Spinal cord (tissue), 10 donors: Measurements from ENCODE around the gene DENND2A. TPM values are rescaled to one million over a fixed set of nuclear protein-coding genes. Genes with fewer than 3 reads are reported as not detected.
"Not testable (repeated sequence)": the region's sequence is repeated elsewhere in the genome, so short reads cannot be mapped to it uniquely, and the experiment has no call there.

Experiments
- DNase-seq, 6 donors: peaks; one replicate each; pipeline versions ENCODE4 v3.0.0 to v3.0.0-alpha.2; 2013 to 2015; ENCODE audit warnings: low spot score in 6 of 6, low read depth in 4 of 6
- H3K27ac ChIP-seq: one replicate; pipeline ENCODE4 v1.5.1; 2013; ENCODE audit warnings: low read depth, low read length, control low read depth
- H3K27me3 ChIP-seq: one replicate; pipeline ENCODE4 v1.6.1; 2013; ENCODE audit warnings: low read length; ENCODE audit not compliant: control insufficient read depth, insufficient read depth
- H3K36me3 ChIP-seq: one replicate; pipeline ENCODE4 v1.6.1; 2013; ENCODE audit warnings: low read length; ENCODE audit not compliant: control insufficient read depth, insufficient read depth
- H3K4me1 ChIP-seq: one replicate; pipeline ENCODE4 v1.6.1; 2013; ENCODE audit warnings: low read length; ENCODE audit not compliant: control insufficient read depth, insufficient read depth
- H3K4me3 ChIP-seq: one replicate; pipeline ENCODE4 v1.5.1; 2013; ENCODE audit warnings: low read depth, low read length, control low read depth
- H3K9me3 ChIP-seq: one replicate; pipeline ENCODE4 v1.6.1; 2013; ENCODE audit warnings: low read length; ENCODE audit not compliant: control insufficient read depth, insufficient read depth
- WGBS: methylation state at CpG from one replicate; pipeline ENCODE4 v1.1.5; 2013; ENCODE audit warnings: missing lambda C conversion rate; ENCODE audit not compliant: insufficient coverage; 5-methylcytosine and 5-hydroxymethylcytosine counted together
- polyA plus RNA-seq, 2 donors: library from polyadenylated mRNA; unstranded; fragments of 120-200 nt; gene quantifications; one replicate each; pipeline ENCODE4 v1.2.1, GENCODE V29; 2013; ENCODE audit not compliant: insufficient read length in 2 of 2
- total RNA-seq, 2 donors: library from RNA; depleted of rRNA in 1 of 2; stranded (reverse); fragments of 120-200 nt in 1 of 2; fragments of >200 nt in 1 of 2; gene quantifications; one replicate each; pipeline versions ENCODE4 v1.2.3 to v1.2.4, GENCODE V29; 2013 to 2014
- donor health status: healthy.

DENND2A gene
- total and polyA plus RNA-seq, 4 donors, result 23.7 to 51.9 (median 39.0) TPM

GRCh38 chr7:140638173-140638791 lies 2.3 kb downstream of the DENND2A start:
- Histone ChIP-seq H3K27ac (peak overlapping the region; percentile 61), H3K9me3 (no peaks in the 10 kb centered on the region), H3K27me3 (no peaks in the 10 kb centered on the region), H3K4me3 (no peak overlapping the region), H3K36me3 (peaks cover 5% of the 10 kb centered on the region), H3K4me1 (peaks cover 58% of the 10 kb centered on the region)
- WGBS, result 54% methylated on average over 6 of the region's 6 CpGs
- DNase-seq, result no peak

GRCh38 chr7:140637400-140637799 lies 3.2 kb downstream of the DENND2A start:
- DNase-seq, result no peak
- Histone ChIP-seq H3K36me3 (peaks cover 5% of the 10 kb centered on the region), H3K9me3 (no peaks in the 10 kb centered on the region), H3K27me3 (no peaks in the 10 kb centered on the region), H3K4me1 (peaks cover 58% of the 10 kb centered on the region), H3K27ac (peak overlapping the region; percentile 61), H3K4me3 (no peak overlapping the region)
- 66% methylated on average over 3 of the region's 3 CpGs for WGBS

- H3K27me3 ChIP-seq, result no peaks in the 10 kb centered on the region
- H3K4me1 ChIP-seq, result peaks cover 48% of the 10 kb centered on the region
- peak overlapping the region; percentile 78 for H3K27ac ChIP-seq
- H3K9me3 ChIP-seq, result no peaks in the 10 kb centered on the region
- peak in 3 of 6 donors; percentile 46 to 64 (median 48) for DNase-seq
- 38% methylated on average over 4 of the region's 5 CpGs for WGBS
- no peak overlapping the region for H3K4me3 ChIP-seq
- H3K36me3 ChIP-seq, result peaks cover 5% of the 10 kb centered on the region
These were observed 4.8 kb downstream of the DENND2A start for GRCh38 chr7:140635816-140636215.

GRCh38 chr7:140635345-140635744 lies 5.3 kb downstream of the DENND2A start:
- Histone ChIP-seq H3K27ac (peak overlapping the region; percentile 78), H3K9me3 (no peaks in the 10 kb centered on the region), H3K4me3 (no peak overlapping the region), H3K36me3 (peaks cover 5% of the 10 kb centered on the region), H3K27me3 (no peaks in the 10 kb centered on the region), H3K4me1 (peaks cover 48% of the 10 kb centered on the region)
- no peak for DNase-seq
- WGBS, result 52% methylated on average over 4 of the region's 5 CpGs

- no peaks in the 10 kb centered on the region for H3K9me3 ChIP-seq
- no peak overlapping the region for H3K27ac ChIP-seq
- peaks cover 5% of the 10 kb centered on the region for H3K36me3 ChIP-seq
- no peak overlapping the region for H3K4me3 ChIP-seq
- H3K27me3 ChIP-seq, result no peaks in the 10 kb centered on the region
- no peak for DNase-seq
- WGBS, result 96% methylated on average over 7 of the region's 7 CpGs
- peaks cover 25% of the 10 kb centered on the region for H3K4me1 ChIP-seq
These were observed 9.0 kb downstream of the DENND2A start for GRCh38 chr7:140631602-140632001.

GRCh38 chr7:140631021-140631420 lies 9.6 kb downstream of the DENND2A start:
- H3K4me1 ChIP-seq, result peaks cover 25% of the 10 kb centered on the region
- DNase-seq, result no peak
- H3K36me3 ChIP-seq, result peaks cover 8% of the 10 kb centered on the region
- H3K27ac ChIP-seq, result no peak overlapping the region
- WGBS, result 57% methylated on average over 3 of the region's 6 CpGs
- H3K9me3 ChIP-seq, result no peaks in the 10 kb centered on the region
- H3K27me3 ChIP-seq, result no peaks in the 10 kb centered on the region
- no peak overlapping the region for H3K4me3 ChIP-seq

- no peaks in the 10 kb centered on the region for H3K9me3 ChIP-seq
- peak in 5 of 6 donors; percentile 82 to 97 (median 84) for DNase-seq
- H3K4me3 ChIP-seq, result no peak overlapping the region
- H3K27ac ChIP-seq, result peak overlapping the region; percentile 87
- 27% methylated on average over 9 of the region's 17 CpGs for WGBS
- H3K27me3 ChIP-seq, result no peaks in the 10 kb centered on the region
- H3K36me3 ChIP-seq, result peaks cover 15% of the 10 kb centered on the region
- H3K4me1 ChIP-seq, result peaks cover 20% of the 10 kb centered on the region
These were observed 14.4 kb downstream of the DENND2A start for GRCh38 chr7:140625908-140626868.

- H3K4me3 ChIP-seq, H3K27me3 ChIP-seq, H3K9me3 ChIP-seq, DNase-seq: not testable (repeated sequence)
- peaks cover 15% of the 10 kb centered on the region for H3K36me3 ChIP-seq
- peaks cover 20% of the 10 kb centered on the region for H3K4me1 ChIP-seq
- peak overlapping the region; percentile 82 for H3K27ac ChIP-seq
- 100% methylated on average over 4 of the region's 10 CpGs for WGBS
These were observed 15.4 kb downstream of the DENND2A start for GRCh38 chr7:140625192-140625558.

- WGBS, result 96% methylated on average over 7 of the region's 11 CpGs
- Histone ChIP-seq H3K9me3 (no peaks in the 10 kb centered on the region), H3K4me1 (peaks cover 20% of the 10 kb centered on the region), H3K4me3 (no peak overlapping the region), H3K27ac (peak overlapping the region; percentile 82), H3K36me3 (peaks cover 15% of the 10 kb centered on the region), H3K27me3 (no peaks in the 10 kb centered on the region)
- no peak for DNase-seq
These were observed 16.0 kb downstream of the DENND2A start for GRCh38 chr7:140624392-140625191.
